Measurements from ENCODE around the gene BUD13. TPM values are rescaled to one million over a fixed set of nuclear protein-coding genes. Genes with fewer than 3 reads are reported as not detected.

BUD13 gene
- total and polyA plus RNA-seq, 2 donors from 2014 or later: 11.7 to 14.1 TPM

- no peak for TF ChIP-seq CTCF (IDR thresholded peaks at IDR 0.05; ENCODE audit: borderline replicate concordance, extremely low read depth, insufficient read depth)
- peak; percentile 84 to 93 (median 88) for DNase-seq
- Histone ChIP-seq H3K4me1 (ENCODE audit: control insufficient read depth in 2 of 3, insufficient read depth in 2 of 3, low read depth in 1 of 3, low read length in 3 of 3) (peaks cover 0 to 17% (median 16%) of the 10 kb centered on the region in 3 donors), H3K36me3 (ENCODE audit: control insufficient read depth in 2 of 3, insufficient read depth in 3 of 3, low read length in 3 of 3) (peaks cover 5 to 31% (median 24%) of the 10 kb centered on the region in 3 donors), H3K9ac (ENCODE audit: low read length in 3 of 3) (peak within 1 kb of the TSS; percentile 59 to 83 (median 83)), H3K4me3 (ENCODE audit: low read length in 3 of 3) (peak within 1 kb of the TSS; percentile 88 to 94 (median 92)), H3K27me3 (ENCODE audit: control insufficient read depth, insufficient read depth, low read length) (no peaks in the 10 kb centered on the region), H3K27ac (ENCODE audit: low read depth in 2 of 2, low read length in 2 of 2) (peak within 1 kb of the TSS; percentile 28 to 64), H3K9me3 (ENCODE audit: control insufficient read depth in 2 of 3, insufficient read depth in 1 of 3, low read length in 3 of 3) (no peaks in the 10 kb centered on the region)
- FAIRE-seq: no peak
- intact Hi-C loops (cut with DNase I): no loop called here
These were observed 15.1 kb upstream of the BUD13 start, which contains the start of gene ZPR1 for GRCh38 chr11:116787786-116788486. Gene ZPR1, minus strand, starts transcription at chr11:116788023. Its CDS starts 33 bp downstream, at chr11:116787990.

- Histone ChIP-seq H3K9me3 (ENCODE audit: control insufficient read depth in 2 of 3, insufficient read depth in 1 of 3, low read length in 3 of 3) (no peaks in the 10 kb centered on the region), H3K36me3 (ENCODE audit: control insufficient read depth in 2 of 3, insufficient read depth in 3 of 3, low read length in 3 of 3) (peaks cover 5 to 33% (median 27%) of the 10 kb centered on the region in 3 donors), H3K4me3 (ENCODE audit: low read length in 3 of 3) (peak overlapping the region; percentile 88 to 94 (median 92)), H3K27ac (ENCODE audit: low read depth in 2 of 2, low read length in 2 of 2) (peak overlapping the region; percentile 28 to 64), H3K27me3 (ENCODE audit: control insufficient read depth, insufficient read depth, low read length) (no peaks in the 10 kb centered on the region), H3K9ac (ENCODE audit: low read length in 3 of 3) (peak overlapping the region; percentile 59 to 83 (median 73)), H3K4me1 (ENCODE audit: control insufficient read depth in 2 of 3, insufficient read depth in 2 of 3, low read depth in 1 of 3, low read length in 3 of 3) (peaks cover 0 to 17% (median 16%) of the 10 kb centered on the region in 3 donors)
- TF ChIP-seq CTCF (IDR thresholded peaks at IDR 0.05; ENCODE audit: borderline replicate concordance, extremely low read depth, insufficient read depth): no peak
- intact Hi-C loops (cut with DNase I): no loop called here
- FAIRE-seq: no peak
- DNase-seq: no peak
These were observed 14.6 kb upstream of the BUD13 start for GRCh38 chr11:116787436-116787785.

- no peaks in the 10 kb centered on the region for H3K27me3 ChIP-seq (ENCODE audit: control insufficient read depth, insufficient read depth, low read length)
- FAIRE-seq: no peak
- intact Hi-C loops (cut with DNase I): no loop called here
These were observed 14.2 kb upstream of the BUD13 start for GRCh38 chr11:116786966-116787365.

More at GRCh38 chr11:116786966-116787365, 14.2 kb upstream of the BUD13 start:
- Histone ChIP-seq H3K9me3 (ENCODE audit: control insufficient read depth in 2 of 3, insufficient read depth in 1 of 3, low read length in 3 of 3) (no peaks in the 10 kb centered on the region), H3K4me1 (ENCODE audit: control insufficient read depth in 2 of 3, insufficient read depth in 2 of 3, low read depth in 1 of 3, low read length in 3 of 3) (peaks cover 0 to 17% (median 16%) of the 10 kb centered on the region in 3 donors), H3K36me3 (ENCODE audit: control insufficient read depth in 2 of 3, insufficient read depth in 3 of 3, low read length in 3 of 3) (peaks cover 7 to 38% (median 31%) of the 10 kb centered on the region in 3 donors), H3K9ac (ENCODE audit: low read length in 3 of 3) (peak overlapping the region; percentile 59 to 83 (median 73)), H3K4me3 (ENCODE audit: low read length in 3 of 3) (peak overlapping the region; percentile 88 to 94 (median 92)), H3K27ac (ENCODE audit: low read depth in 2 of 2, low read length in 2 of 2) (no peak overlapping the region)
- TF ChIP-seq CTCF (IDR thresholded peaks at IDR 0.05; ENCODE audit: borderline replicate concordance, extremely low read depth, insufficient read depth): no peak
- DNase-seq: no peak

Measured in kidney (tissue), 14 donors.